Thyroid gland (tissue), 4 donors: ENCODE results near the gene PRKCQ.

ENCODE experiments used
- CTCF ChIP-seq, 6 experiments: fragments of 200-600 bp in 3 of 6; fragments of 450-650 bp in 3 of 6; sonication (generic) in 3 of 6; IDR thresholded peaks; one replicate each; pipeline ENCODE4 v1.5.1; 2016 to 2019; ENCODE audit warnings: antibody characterized with exemption in 6 of 6, mild to moderate bottlenecking in 2 of 6, inconsistent platforms in 1 of 6, moderate library complexity in 1 of 6
- POLR2A ChIP-seq, 2 donors: fragments of 450-650 bp; IDR thresholded peaks; one replicate each; pipeline ENCODE4 v1.6.1; 2017; ENCODE audit warnings: antibody characterized with exemption in 2 of 2, mild to moderate bottlenecking in 2 of 2, moderate library complexity in 1 of 2

- TF ChIP-seq CTCF (IDR thresholded peaks at IDR 0.05) (no peak), POLR2A (IDR thresholded peaks at IDR 0.05) (no peak)
Measured at GRCh38 chr10:6535156-6535764, 44.8 kb downstream of the PRKCQ start.
